Heart left ventricle (tissue), 16 donors: Measurements from ENCODE around the gene COL17A1. TPM values are rescaled to one million over a fixed set of nuclear protein-coding genes. Genes with fewer than 3 reads are reported as not detected.

ENCODE experiments used
- ATAC-seq, 4 donors: fragments of 200-7000 bp; cut with Tn5 transposase; one replicate each; pipeline ENCODE4 v1.9.1; 2020 to 2022; ENCODE audit warnings: moderate library complexity in 4 of 4, mild to moderate bottlenecking in 3 of 4, moderate number of reproducible peaks in 1 of 4
- DNase-seq, 5 donors: peaks; one replicate each; pipeline ENCODE4 v3.0.0-alpha.2; 2020
- H3K27ac ChIP-seq, 12 donors: fragments of 200-600 bp; sonication (generic) in 4 of 12; one replicate each; pipeline versions ENCODE4 v1.5.0 to v1.8.0; 2016 to 2022; ENCODE audit warnings: mild to moderate bottlenecking in 2 of 12
- H3K27me3 ChIP-seq, 9 donors: fragments of 200-600 bp; sonication (generic) in 2 of 9; one replicate each; pipeline versions ENCODE4 v1.5.1 to v1.8.0; 2016 to 2022; ENCODE audit warnings: mild to moderate bottlenecking in 3 of 9
- H3K36me3 ChIP-seq, 9 donors: fragments of 200-600 bp; sonication (generic) in 2 of 9; one replicate each; pipeline versions ENCODE4 v1.5.0 to v1.8.0; 2018 to 2022; ENCODE audit warnings: mild to moderate bottlenecking in 2 of 9
- H3K4me1 ChIP-seq, 12 donors: fragments of 200-600 bp; sonication (generic) in 4 of 12; one replicate each; pipeline versions ENCODE4 v1.5.0 to v1.8.0; 2016 to 2022; ENCODE audit warnings: mild to moderate bottlenecking in 3 of 12
- H3K4me3 ChIP-seq, 12 donors: fragments of 200-600 bp; sonication (generic) in 4 of 12; one replicate each; pipeline versions ENCODE4 v1.5.0 to v1.8.0; 2017 to 2022; ENCODE audit warnings: mild to moderate bottlenecking in 9 of 12, moderate library complexity in 4 of 12
- H3K9me3 ChIP-seq, 12 donors: fragments of 200-600 bp; sonication (generic) in 4 of 12; one replicate each; pipeline versions ENCODE4 v1.5.0 to v1.8.0; 2016 to 2022; ENCODE audit warnings: mild to moderate bottlenecking in 1 of 12
- POLR2A ChIP-seq, 2 donors: fragments of 450-650 bp; IDR thresholded peaks; one replicate each; pipeline ENCODE4 v1.6.1; 2017; ENCODE audit warnings: antibody characterized with exemption in 2 of 2, mild to moderate bottlenecking in 2 of 2, moderate library complexity in 2 of 2
- WGBS, 4 donors: extraction: QIAGEN DNeasy Blood & Tissue Kit in 2 of 4; methylation state at CpG; one replicate each; pipeline versions ENCODE4 v1.1.5 to v1.1.7; 2013 to 2018; 5-methylcytosine and 5-hydroxymethylcytosine counted together
- intact Hi-C, 10 donors: fragments of 100-400 bp; cut with DNase I; formaldehyde crosslinking; loops; one replicate each; pipeline versions ENCODE4 v1.11.1 to v1.14.2; 2022
- polyA plus RNA-seq, 2 donors: library from polyadenylated mRNA; stranded (reverse); fragments of 200-250 nt; gene quantifications; one replicate each; pipeline ENCODE4 v1.2.3, GENCODE V29; 2013
- total RNA-seq, 9 donors: library from RNA; depleted of rRNA in 2 of 9; stranded (reverse); fragments of >200 nt in 2 of 9; fragmentation: NEBNext Ultra II Directional in 3 of 9; extraction: Animal tissue kit (Norgen Biotek cat#: 25700) in 3 of 9; gene quantifications; one replicate each; pipeline versions ENCODE4 v1.1.0 to v1.2.4, GENCODE V29; 2016 to 2023
- TF ChIP-seq, protein P1 (sequence below), 12 donors: fragments of 200-600 bp; sonication (generic) in 4 of 12; IDR thresholded peaks; one replicate each; pipeline versions ENCODE4 v1.5.0 to v1.8.0; 2018 to 2022; ENCODE audit warnings: antibody characterized with exemption in 12 of 12, mild to moderate bottlenecking in 5 of 12
- donor health status: ischemic (EF 13 %, LVEDD 7.1; RV severe dilation, severe dysfunction).
- donor health status: healthy with polysubstance abuse.
- donor health status: DM: no; HTN: yes; CAD: no.
- donor health status: DM: no; HTN: no; CAD: no.
- donor health status: ischemic (EF 25% LVEDD 6.9; RV normal size, moderate dysfunction).
- donor health status: ischemic (EF 25% LVEDD 5.7; RV mildly dilated, moderate dysfunction).
- donor health status: healthy.
- donor health status: DM: yes; HTN: yes; CAD: no.
- donor health status: ischemic (EF 35%, LVEDD 5.7; RV mildly dilated, moderate dysfunction).
- donor health status: nonischemic (EF 11% LVEDD 7.7; RV severe dilation, severe dysfunction).
- donor health status: DM: yes; HTN: yes; CAD: no.
- donor health status: PGD.
- donor health status: ischemic (EF 29% LVEDD 5.4; RV normal size, mild dysfunction).
- donor health status: nonischemic (EF 23%, LVEDD 6.1; RV moderate dilation, normal function).

COL17A1 gene
- total and polyA plus RNA-seq, 11 donors, result 0.28 to 2.2 (median 0.37) TPM; not detected in 6

DNA sequence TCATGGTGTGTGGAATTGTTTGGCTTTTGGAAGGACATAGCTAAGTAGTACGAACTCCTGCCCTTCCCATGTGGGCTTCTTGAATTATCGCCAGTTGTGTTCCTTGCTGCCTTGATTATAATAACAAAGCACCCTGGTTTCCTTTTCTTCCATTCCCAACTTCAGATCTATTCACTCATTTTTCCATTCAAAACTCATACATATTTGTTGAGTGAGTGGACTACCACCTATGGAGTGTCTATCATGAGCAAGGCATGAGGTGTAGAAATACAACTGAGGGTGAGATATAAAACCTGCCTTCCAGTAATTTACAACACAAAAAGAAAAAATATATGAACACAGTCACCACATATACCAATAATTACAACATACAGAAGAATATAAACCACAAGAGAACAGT lies 4.9 kb upstream of the COL17A1 start:
- Histone ChIP-seq H3K36me3 (no peaks in the 10 kb centered on the region), H3K27me3 (no peaks in the 10 kb centered on the region), H3K9me3 (no peaks in the 10 kb centered on the region), H3K27ac (no peak overlapping the region), H3K4me1 (no peaks in the 10 kb centered on the region), H3K4me3 (no peak overlapping the region)
- WGBS, 4 donors, result 49 to 72% (median 66%) methylated on average over 2 of the region's 2 CpGs
- TF ChIP-seq, protein P1, sequence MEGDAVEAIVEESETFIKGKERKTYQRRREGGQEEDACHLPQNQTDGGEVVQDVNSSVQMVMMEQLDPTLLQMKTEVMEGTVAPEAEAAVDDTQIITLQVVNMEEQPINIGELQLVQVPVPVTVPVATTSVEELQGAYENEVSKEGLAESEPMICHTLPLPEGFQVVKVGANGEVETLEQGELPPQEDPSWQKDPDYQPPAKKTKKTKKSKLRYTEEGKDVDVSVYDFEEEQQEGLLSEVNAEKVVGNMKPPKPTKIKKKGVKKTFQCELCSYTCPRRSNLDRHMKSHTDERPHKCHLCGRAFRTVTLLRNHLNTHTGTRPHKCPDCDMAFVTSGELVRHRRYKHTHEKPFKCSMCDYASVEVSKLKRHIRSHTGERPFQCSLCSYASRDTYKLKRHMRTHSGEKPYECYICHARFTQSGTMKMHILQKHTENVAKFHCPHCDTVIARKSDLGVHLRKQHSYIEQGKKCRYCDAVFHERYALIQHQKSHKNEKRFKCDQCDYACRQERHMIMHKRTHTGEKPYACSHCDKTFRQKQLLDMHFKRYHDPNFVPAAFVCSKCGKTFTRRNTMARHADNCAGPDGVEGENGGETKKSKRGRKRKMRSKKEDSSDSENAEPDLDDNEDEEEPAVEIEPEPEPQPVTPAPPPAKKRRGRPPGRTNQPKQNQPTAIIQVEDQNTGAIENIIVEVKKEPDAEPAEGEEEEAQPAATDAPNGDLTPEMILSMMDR (IDR thresholded peaks at IDR 0.05), result no peak
- TF ChIP-seq POLR2A (IDR thresholded peaks at IDR 0.05), result no peak
- intact Hi-C loops, result no loop called here
- ATAC-seq (no peak), DNase-seq (no peak)

DNA sequence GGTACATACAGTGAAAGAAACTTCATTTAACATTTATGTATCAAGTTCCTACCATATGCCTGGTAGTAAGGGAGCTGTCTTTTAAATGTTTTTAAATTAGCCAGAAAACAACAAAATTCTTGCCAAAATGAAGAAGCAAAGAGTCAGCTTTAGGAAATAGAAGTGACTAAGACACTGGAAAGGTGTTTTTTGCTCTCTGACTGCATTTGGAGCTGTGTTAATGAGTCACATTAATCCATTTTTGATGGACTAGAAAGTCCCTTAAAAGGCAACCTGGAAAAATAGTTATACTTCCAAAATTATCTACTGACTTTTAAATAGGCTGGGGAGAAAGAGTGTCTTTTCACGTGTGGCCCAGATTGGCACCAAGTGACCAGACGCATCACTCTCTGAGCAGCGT lies 3.9 kb upstream of the COL17A1 start:
- H3K36me3 ChIP-seq, result no peaks in the 10 kb centered on the region
- H3K9me3 ChIP-seq, result no peaks in the 10 kb centered on the region
- no peak for ATAC-seq
- no peak overlapping the region for H3K4me3 ChIP-seq
- no peaks in the 10 kb centered on the region for H3K4me1 ChIP-seq
- intact Hi-C loops, result no loop called here
- WGBS, 4 donors, result 79 to 84% (median 82%) methylated on average over 3 of the region's 3 CpGs
- no peak for TF ChIP-seq POLR2A (IDR thresholded peaks at IDR 0.05)
- TF ChIP-seq, protein P1 (IDR thresholded peaks at IDR 0.05), result no peak
- no peak for DNase-seq
- H3K27me3 ChIP-seq, result no peaks in the 10 kb centered on the region
- no peak overlapping the region for H3K27ac ChIP-seq

DNA sequence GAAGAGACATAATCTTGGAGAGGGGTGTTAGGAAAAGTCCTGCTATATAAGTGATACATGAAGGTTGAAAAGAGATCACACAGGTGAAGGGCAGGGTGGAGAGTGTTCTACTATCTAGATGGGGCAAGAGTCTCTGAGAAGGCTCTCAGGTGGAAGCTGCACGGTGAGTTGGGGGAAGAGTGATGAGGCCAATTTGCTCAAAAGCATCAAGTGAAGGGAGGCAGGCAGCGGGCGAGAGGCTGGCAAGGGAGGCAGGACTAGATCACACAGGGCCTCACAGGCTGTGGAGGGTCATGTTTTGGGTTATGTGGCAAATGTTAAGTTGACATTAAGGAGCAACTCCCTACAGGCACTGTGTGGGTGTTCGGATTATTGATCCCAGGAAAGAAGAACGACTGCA lies 2.6 kb upstream of the COL17A1 start:
- intact Hi-C loops, result no loop called here
- Histone ChIP-seq H3K27ac (no peak overlapping the region), H3K9me3 (no peaks in the 10 kb centered on the region), H3K4me3 (no peak overlapping the region), H3K27me3 (no peaks in the 10 kb centered on the region), H3K36me3 (no peaks in the 10 kb centered on the region), H3K4me1 (no peaks in the 10 kb centered on the region)
- TF ChIP-seq POLR2A (IDR thresholded peaks at IDR 0.05), result no peak
- TF ChIP-seq, protein P1 (IDR thresholded peaks at IDR 0.05), result no peak
- DNase-seq, result no peak
- 90 to 93% (median 92%) methylated on average over 5 of the region's 5 CpGs for WGBS, 4 donors
- ATAC-seq, result no peak

DNA sequence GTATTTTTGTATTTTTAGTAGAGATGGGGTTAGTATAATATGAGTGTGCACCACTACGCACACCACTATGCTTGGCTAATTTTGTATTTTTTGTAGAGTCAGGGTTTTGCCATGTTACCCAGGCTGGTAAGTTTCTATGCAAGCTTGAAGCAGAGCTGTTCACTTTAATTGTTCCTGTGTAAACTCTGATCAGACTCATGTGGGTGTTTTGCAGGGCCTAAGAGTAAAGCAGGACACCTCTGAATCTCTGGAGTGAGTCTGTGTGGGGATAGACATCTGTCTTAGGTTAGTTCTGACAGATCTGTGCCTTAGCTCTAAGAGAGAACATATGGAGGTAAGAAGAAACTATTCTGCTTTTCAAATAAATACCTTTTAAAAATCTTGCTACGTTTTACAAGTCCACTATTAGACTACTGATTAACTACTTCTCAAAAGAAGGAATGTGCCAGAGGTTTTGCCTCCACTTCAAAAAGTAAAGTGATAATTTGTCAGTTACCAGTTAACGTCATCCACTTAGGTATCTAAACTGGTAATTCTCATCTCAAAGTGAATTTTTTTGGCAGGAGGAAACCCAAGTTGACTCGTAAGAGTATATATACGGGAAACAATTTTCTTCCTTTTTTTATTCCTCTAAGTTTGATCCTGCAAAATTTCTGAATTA lies 1.1 kb downstream of the COL17A1 start:
- no peak overlapping the region for H3K27ac ChIP-seq
- no peak overlapping the region for H3K4me3 ChIP-seq
- intact Hi-C loops, result no loop called here
- no peak for TF ChIP-seq POLR2A (IDR thresholded peaks at IDR 0.05)
- TF ChIP-seq, protein P1 (IDR thresholded peaks at IDR 0.05), result no peak
- H3K36me3 ChIP-seq, result no peaks in the 10 kb centered on the region
- no peak for DNase-seq
- WGBS, 4 donors, result 69 to 80% (median 75%) methylated on average over 5 of the region's 5 CpGs
- no peaks in the 10 kb centered on the region for H3K9me3 ChIP-seq
- no peak for ATAC-seq
- H3K27me3 ChIP-seq, result no peaks in the 10 kb centered on the region
- no peaks in the 10 kb centered on the region for H3K4me1 ChIP-seq
